Measurements from ENCODE around the gene ATG5.
A peak's percentile ranks its signal among the peaks of the same experiment; 100 is the strongest.

ATG5 gene

GRCh38 chr6:106214531-106214930 lies 111.0 kb downstream of the ATG5 start:
- Histone ChIP-seq H3K27me3 (ENCODE audit: low read depth) (no peaks in the 10 kb centered on the region), H3K4me1 (peaks cover 18% of the 10 kb centered on the region), H3K4me3 (no peak overlapping the region), H3K9me3 (no peaks in the 10 kb centered on the region), H3K36me3 (replicated peaks) (no peaks in the 10 kb centered on the region)
- DNase-seq (ENCODE audit: low spot score in 2 of 2), result no peak
- in situ Hi-C loops (cut with MboI; ENCODE audit: low sequenced_read_pairs), result loop anchor here (25.0 kb wide), 1 partner anchor 727 kb away; no protein-coding TSS in a partner anchor

DNA sequence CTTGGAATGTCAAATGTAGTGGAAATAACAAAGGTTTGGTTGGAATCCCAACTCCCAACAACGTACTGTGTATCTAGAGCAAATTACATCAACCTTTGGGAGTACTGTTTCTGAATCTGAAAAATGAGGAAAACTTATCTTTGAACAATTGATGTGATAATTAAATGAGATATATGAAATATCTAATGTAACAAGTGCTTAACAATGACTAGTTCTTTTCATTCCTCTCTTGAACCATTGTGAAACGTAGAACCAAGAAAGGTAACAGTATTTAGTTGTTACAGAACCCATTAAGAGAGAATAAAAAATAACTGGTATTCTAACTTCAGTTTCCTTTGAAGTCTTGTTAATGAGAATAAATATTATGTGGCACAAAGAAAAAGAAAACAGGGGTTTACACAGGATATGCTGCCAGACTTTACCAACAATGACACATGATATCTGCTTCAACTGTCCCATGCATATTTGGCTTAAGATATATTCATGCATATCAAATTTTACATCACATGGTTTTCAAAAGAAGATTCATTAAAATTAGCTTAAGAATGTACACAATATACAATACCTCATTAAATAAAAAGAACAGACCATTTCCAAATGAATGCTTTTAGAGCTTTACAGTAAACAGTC lies 111.8 kb downstream of the ATG5 start:
- Histone ChIP-seq H3K4me3 (no peak overlapping the region), H3K27me3 (ENCODE audit: low read depth) (no peaks in the 10 kb centered on the region), H3K4me1 (peaks cover 18% of the 10 kb centered on the region), H3K36me3 (replicated peaks) (no peaks in the 10 kb centered on the region), H3K9me3 (no peaks in the 10 kb centered on the region)
- in situ Hi-C loops (cut with MboI; ENCODE audit: low sequenced_read_pairs), result loop anchor here (25.0 kb wide), 1 partner anchor 726 kb away; no protein-coding TSS in a partner anchor
- DNase-seq (ENCODE audit: low spot score in 2 of 2), result no peak

- no peaks in the 10 kb centered on the region for H3K27me3 ChIP-seq (ENCODE audit: low read depth)
- no peaks in the 10 kb centered on the region for H3K9me3 ChIP-seq
- no peaks in the 10 kb centered on the region for H3K36me3 ChIP-seq (replicated peaks)
- in situ Hi-C loops (cut with MboI; ENCODE audit: low sequenced_read_pairs), result loop anchor here (25.0 kb wide), 1 partner anchor 725 kb away; no protein-coding TSS in a partner anchor
- DNase-seq (ENCODE audit: low spot score in 2 of 2), result no peak
- H3K4me3 ChIP-seq, result no peak overlapping the region
- peaks cover 18% of the 10 kb centered on the region for H3K4me1 ChIP-seq
These were observed 113.0 kb downstream of the ATG5 start for GRCh38 chr6:106212576-106212975.

GRCh38 chr6:106206905-106207304 lies 118.7 kb downstream of the ATG5 start:
- in situ Hi-C loops (cut with MboI; ENCODE audit: low sequenced_read_pairs), result loop anchor here (25.0 kb wide), 1 partner anchor 720 kb away; no protein-coding TSS in a partner anchor
- Histone ChIP-seq H3K36me3 (replicated peaks) (no peaks in the 10 kb centered on the region), H3K9me3 (no peaks in the 10 kb centered on the region), H3K27me3 (ENCODE audit: low read depth) (no peaks in the 10 kb centered on the region), H3K4me3 (no peak overlapping the region), H3K4me1 (peaks cover 10% of the 10 kb centered on the region)
- DNase-seq (ENCODE audit: low spot score in 2 of 2), result no peak

DNA sequence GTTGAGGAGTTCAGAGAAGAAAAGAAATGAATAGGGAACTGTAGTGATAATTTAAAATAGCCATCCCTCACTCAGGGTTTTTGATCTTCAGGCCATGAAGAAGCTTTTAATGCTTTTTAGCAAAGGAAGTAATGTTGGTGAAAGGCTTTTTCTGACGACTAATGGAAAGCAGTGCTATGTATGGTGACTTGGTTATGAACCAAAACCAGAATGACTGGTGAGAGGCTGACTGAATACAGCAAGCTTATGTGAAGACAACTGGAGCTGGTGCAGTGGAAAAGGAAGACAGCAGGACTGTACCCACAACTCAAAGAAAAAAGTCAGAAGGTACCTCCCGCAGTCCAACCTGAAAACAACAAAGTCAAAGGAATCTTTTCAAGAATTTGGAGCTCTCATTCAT lies 120.6 kb downstream of the ATG5 start:
- H3K4me3 ChIP-seq, result no peak overlapping the region
- peaks cover 8% of the 10 kb centered on the region for H3K4me1 ChIP-seq
- no peak for DNase-seq (ENCODE audit: low spot score in 2 of 2)
- no peaks in the 10 kb centered on the region for H3K9me3 ChIP-seq
- in situ Hi-C loops (cut with MboI; ENCODE audit: low sequenced_read_pairs), result loop anchor here (25.0 kb wide), 1 partner anchor 718 kb away; no protein-coding TSS in a partner anchor
- no peaks in the 10 kb centered on the region for H3K27me3 ChIP-seq (ENCODE audit: low read depth)
- H3K36me3 ChIP-seq (replicated peaks), result no peaks in the 10 kb centered on the region

GRCh38 chr6:106199998-106200397 lies 125.6 kb downstream of the ATG5 start:
- Histone ChIP-seq H3K36me3 (replicated peaks) (no peaks in the 10 kb centered on the region), H3K9me3 (no peaks in the 10 kb centered on the region), H3K4me3 (no peak overlapping the region), H3K27me3 (ENCODE audit: low read depth) (no peaks in the 10 kb centered on the region), H3K4me1 (peaks cover 7% of the 10 kb centered on the region)
- in situ Hi-C loops (cut with MboI; ENCODE audit: low sequenced_read_pairs), result loop anchor here (25.0 kb wide), 1 partner anchor 713 kb away; no protein-coding TSS in a partner anchor
- no peak for DNase-seq (ENCODE audit: low spot score in 2 of 2)

DNA sequence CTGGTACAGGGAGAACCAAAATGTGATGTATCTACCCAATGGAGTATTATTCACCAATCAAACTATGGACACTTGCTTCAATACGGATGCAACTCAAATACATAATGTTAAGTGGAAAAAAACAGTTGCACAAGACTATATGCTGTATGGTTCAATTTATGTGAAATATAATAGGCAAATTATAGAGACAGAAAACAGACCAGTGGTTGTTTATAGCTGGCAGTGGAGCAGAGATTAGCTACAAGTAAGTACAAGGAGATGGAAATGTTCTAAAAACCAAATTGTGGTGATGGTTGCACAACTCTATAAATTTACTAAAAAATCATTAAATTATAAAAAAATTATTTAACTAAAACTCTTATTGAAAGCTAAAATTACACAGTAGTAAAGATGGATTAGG lies 126.2 kb downstream of the ATG5 start:
- no peaks in the 10 kb centered on the region for H3K27me3 ChIP-seq (ENCODE audit: low read depth)
- in situ Hi-C loops (cut with MboI; ENCODE audit: low sequenced_read_pairs), result no loop called here
- DNase-seq (ENCODE audit: low spot score in 2 of 2), result no peak
- H3K36me3 ChIP-seq (replicated peaks), result no peaks in the 10 kb centered on the region
- no peak overlapping the region for H3K4me3 ChIP-seq
- no peaks in the 10 kb centered on the region for H3K9me3 ChIP-seq
- H3K4me1 ChIP-seq, result peaks cover 4% of the 10 kb centered on the region; the same call in 1 of the 2 replicates

GRCh38 chr6:106197441-106197840 lies 128.1 kb downstream of the ATG5 start:
- H3K9me3 ChIP-seq, result no peaks in the 10 kb centered on the region
- in situ Hi-C loops (cut with MboI; ENCODE audit: low sequenced_read_pairs), result no loop called here
- no peak for DNase-seq (ENCODE audit: low spot score in 2 of 2)
- no peaks in the 10 kb centered on the region for H3K27me3 ChIP-seq (ENCODE audit: low read depth)
- peaks cover 4% of the 10 kb centered on the region; the same call in 1 of the 2 replicates for H3K4me1 ChIP-seq
- no peak overlapping the region for H3K4me3 ChIP-seq
- H3K36me3 ChIP-seq (replicated peaks), result no peaks in the 10 kb centered on the region

- Histone ChIP-seq H3K36me3 (replicated peaks) (no peaks in the 10 kb centered on the region), H3K4me1 (peaks cover 4% of the 10 kb centered on the region; the same call in 1 of the 2 replicates), H3K27me3 (ENCODE audit: low read depth) (no peaks in the 10 kb centered on the region), H3K4me3 (no peak overlapping the region), H3K9me3 (no peaks in the 10 kb centered on the region)
- no peak for DNase-seq (ENCODE audit: low spot score in 2 of 2)
- in situ Hi-C loops (cut with MboI; ENCODE audit: low sequenced_read_pairs), result no loop called here
These were observed 130.3 kb downstream of the ATG5 start for GRCh38 chr6:106194949-106195921.

- Histone ChIP-seq H3K4me3 (no peak overlapping the region), H3K36me3 (replicated peaks) (no peaks in the 10 kb centered on the region), H3K4me1 (peaks cover 14% of the 10 kb centered on the region), H3K9me3 (no peaks in the 10 kb centered on the region), H3K27me3 (ENCODE audit: low read depth) (no peaks in the 10 kb centered on the region)
- DNase-seq (ENCODE audit: low spot score in 2 of 2), result no peak
- in situ Hi-C loops (cut with MboI; ENCODE audit: low sequenced_read_pairs), result no loop called here
These were observed 132.7 kb downstream of the ATG5 start for GRCh38 chr6:106192824-106193223.

DNA sequence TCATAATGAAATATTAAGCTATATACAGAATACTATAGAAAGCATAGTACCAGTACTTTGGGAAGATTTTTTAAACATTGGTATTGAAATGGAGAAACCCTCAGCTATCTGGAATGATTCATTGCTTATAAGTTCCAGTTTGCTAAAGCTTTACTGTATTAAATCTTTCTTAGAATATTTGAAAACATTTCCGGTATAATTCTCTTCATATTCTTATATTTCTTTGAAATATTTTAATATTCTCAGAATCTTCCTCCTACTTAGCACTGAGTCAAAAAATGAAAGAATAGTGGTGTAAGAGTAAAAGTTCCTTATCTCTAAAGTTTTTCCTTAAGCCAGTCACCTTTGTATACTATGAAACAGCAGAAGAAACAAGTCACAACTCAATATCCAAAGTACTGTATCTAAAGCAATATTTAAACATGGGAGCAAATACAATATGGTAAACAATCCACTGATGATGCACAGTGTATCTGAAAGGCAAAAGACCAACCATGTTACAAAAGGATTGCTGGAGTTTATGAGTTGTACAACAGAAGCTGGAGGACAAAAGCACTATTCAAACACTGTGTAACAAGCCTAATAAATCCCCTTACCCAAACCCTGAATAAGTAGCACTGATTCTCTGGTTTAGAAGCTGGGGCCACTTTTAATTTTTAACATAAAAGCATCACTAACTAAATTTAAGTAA lies 137.3 kb downstream of the ATG5 start:
- in situ Hi-C loops (cut with MboI; ENCODE audit: low sequenced_read_pairs), result no loop called here

GRCh38 chr6:106187424-106187982 lies 138.1 kb downstream of the ATG5 start:
- H3K4me3 ChIP-seq, result no peak overlapping the region

More for the DNA sequence above, 137.3 kb downstream of the ATG5 start:
- H3K4me3 ChIP-seq, result no peak overlapping the region
- peaks cover 10% of the 10 kb centered on the region for H3K4me1 ChIP-seq
- no peaks in the 10 kb centered on the region; the same call in 1 of the 2 replicates for H3K36me3 ChIP-seq (replicated peaks)
- no peaks in the 10 kb centered on the region for H3K9me3 ChIP-seq
- DNase-seq (ENCODE audit: low spot score in 2 of 2), result peak in 1 of 2 experiments; percentile 95
- H3K27me3 ChIP-seq (ENCODE audit: low read depth), result no peaks in the 10 kb centered on the region

DNA sequence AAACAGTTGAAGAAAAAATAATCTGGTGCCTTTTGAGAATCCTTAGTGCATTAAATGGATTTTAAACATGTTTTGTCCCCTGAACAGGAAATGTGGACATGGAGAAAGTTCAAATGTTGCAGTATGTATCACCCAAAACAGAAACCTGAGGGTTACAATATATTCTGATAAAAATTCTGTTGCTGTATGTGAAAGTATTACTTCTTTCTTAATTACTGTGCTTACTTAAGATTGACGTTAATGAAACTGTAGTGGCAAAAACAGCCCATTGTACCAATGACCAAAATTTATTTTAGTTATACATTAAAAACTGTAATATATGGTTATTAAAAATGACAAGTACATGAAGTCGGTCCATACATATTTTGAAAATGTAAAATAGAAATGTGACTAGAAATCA lies 138.8 kb downstream of the ATG5 start:
- Histone ChIP-seq H3K4me3 (no peak overlapping the region), H3K36me3 (replicated peaks) (no peaks in the 10 kb centered on the region; the same call in 1 of the 2 replicates), H3K4me1 (peaks cover 10% of the 10 kb centered on the region), H3K9me3 (no peaks in the 10 kb centered on the region), H3K27me3 (ENCODE audit: low read depth) (no peaks in the 10 kb centered on the region)
- DNase-seq (ENCODE audit: low spot score in 2 of 2), result no peak
- in situ Hi-C loops (cut with MboI; ENCODE audit: low sequenced_read_pairs), result no loop called here

More at GRCh38 chr6:106187424-106187982, 138.1 kb downstream of the ATG5 start:
- peaks cover 10% of the 10 kb centered on the region for H3K4me1 ChIP-seq
- no peak for DNase-seq (ENCODE audit: low spot score in 2 of 2)
- H3K36me3 ChIP-seq (replicated peaks), result no peaks in the 10 kb centered on the region; the same call in 1 of the 2 replicates
- in situ Hi-C loops (cut with MboI; ENCODE audit: low sequenced_read_pairs), result no loop called here
- H3K9me3 ChIP-seq, result no peaks in the 10 kb centered on the region
- no peaks in the 10 kb centered on the region for H3K27me3 ChIP-seq (ENCODE audit: low read depth)

All from HAP-1 (cell line).